HCT116 (cell line): ENCODE data around the gene KBTBD3. TPM values are rescaled to one million over a fixed set of nuclear protein-coding genes. Genes with fewer than 3 reads are reported as not detected.

Experiments used
- ATAC-seq: fragments of 200-7000 bp; cut with Tn5 transposase; 2 replicates; pipeline ENCODE4 v1.9.1; 2020; ENCODE audit warnings: mild to moderate bottlenecking, moderate library complexity
- BruUV-seq: library from RNA; stranded (reverse); fragments of 400-500 nt; replicated peaks from 2 replicates; lab custom pipeline; 2021; lab: Mats Ljungman, UMichigan
- CTCF ChIA-PET: fragments of 300-600 bp; sonication (Branson Sonifier 250); formaldehyde crosslinking; loops from one replicate; lab custom pipeline; 2021; ENCODE audit warnings: antibody characterized with exemption; lab: Charles Lee
- POLR2A ChIA-PET: fragments of 300-600, 350-600 bp; sonication (Branson Sonifier 250); formaldehyde crosslinking; loops from one replicate; lab custom pipeline; 2021; ENCODE audit warnings: antibody characterized with exemption; lab: Charles Lee
- RAD21 ChIA-PET, 2 experiments: fragments of 300-600 bp; sonication (Branson Sonifier 250); formaldehyde crosslinking; loops; one replicate each; lab custom pipeline; 2023; ENCODE audit warnings: low total read pairs in 2 of 2; ENCODE audit not compliant: uncharacterized antibody in 2 of 2, unreplicated experiment in 2 of 2, low non-redundant PET in 1 of 2; lab: Charles Lee
- DNase-seq: peaks from one replicate; pipeline ENCODE4 v3.0.0-alpha.2; 2010; ENCODE audit warnings: low read depth, low spot score
- H2AFZ ChIP-seq: fragments of 200-600 bp; shearing (Covaris generic), sonication (generic); 2 replicates; pipeline ENCODE4 v1.6.1; 2017; ENCODE audit warnings: low read depth, mixed run types, mixed read lengths, antibody characterized with exemption, low read length; ENCODE audit not compliant: poor library complexity, severe bottlenecking
- H3K27ac ChIP-seq: 2 replicates; pipeline ENCODE4 v1.5.1; 2012; ENCODE audit warnings: low read depth, low read length
- H3K27me3 ChIP-seq: fragments of 200-600 bp; sonication (generic); 2 replicates; pipeline ENCODE4 v1.6.1; 2016; ENCODE audit warnings: mixed run types, low read length, mixed read lengths; ENCODE audit not compliant: insufficient read depth
- H3K36me3 ChIP-seq, 2 experiments: fragments of 200-500 bp in 1 of 2; fragments of 200-600 bp in 1 of 2; sonication (Bioruptor generic) in 1 of 2; sonication (generic) in 1 of 2; 2 replicates each; pipeline versions ENCODE4 v1.5.1 to v1.6.1; 2014 to 2016; ENCODE audit warnings: low read length in 2 of 2, inconsistent platforms in 1 of 2, mixed read lengths in 1 of 2, mixed run types in 1 of 2; ENCODE audit not compliant: insufficient read depth in 2 of 2, control insufficient read depth in 1 of 2
- H3K4me1 ChIP-seq, 2 experiments: fragments of 200-600 bp in 1 of 2; sonication (generic) in 1 of 2; 2 replicates each; pipeline versions ENCODE4 v1.5.1 to v1.6.1; 2012 to 2017; ENCODE audit warnings: low read length in 2 of 2, inconsistent platforms in 1 of 2, mild to moderate bottlenecking in 1 of 2, mixed read lengths in 1 of 2, mixed run types in 1 of 2, moderate library complexity in 1 of 2; ENCODE audit not compliant: insufficient read depth in 2 of 2, control insufficient read depth in 1 of 2
- H3K4me2 ChIP-seq: fragments of 200-600 bp; sonication (generic); 2 replicates; pipeline ENCODE4 v1.6.1; 2017; ENCODE audit warnings: mixed run types, low read length, mixed read lengths
- H3K4me3 ChIP-seq, 2 experiments: fragments of 200-600 bp in 1 of 2; sonication (generic) in 1 of 2; replicated peaks in 1 of 2; 2 replicates each; pipeline ENCODE4 v1.5.1; 2011 to 2016; ENCODE audit warnings: low read length in 2 of 2, control low read depth in 1 of 2, low read depth in 1 of 2, mild to moderate bottlenecking in 1 of 2, mixed read lengths in 1 of 2, mixed run types in 1 of 2
- H3K79me2 ChIP-seq: fragments of 200-600 bp; sonication (generic); 2 replicates; pipeline ENCODE4 v1.6.1; 2017; ENCODE audit warnings: mild to moderate bottlenecking, mixed run types, low read length, moderate library complexity, mixed read lengths; ENCODE audit not compliant: insufficient read depth
- H3K9ac ChIP-seq: fragments of 200-600 bp; sonication (generic); 2 replicates; pipeline ENCODE4 v1.6.1; 2016; ENCODE audit warnings: low read length, mixed read lengths
- H3K9me2 ChIP-seq: fragments of 200-600 bp; sonication (generic), shearing (Covaris generic); 2 replicates; pipeline ENCODE4 v1.6.1; 2017; ENCODE audit warnings: mixed run types, mild to moderate bottlenecking, moderate library complexity; ENCODE audit not compliant: insufficient read depth
- H3K9me3 ChIP-seq, 2 experiments: fragments of 200-500 bp in 1 of 2; fragments of 200-600 bp in 1 of 2; sonication (Bioruptor generic) in 1 of 2; sonication (generic) in 1 of 2; 2 replicates each; pipeline ENCODE4 v1.6.1; 2014 to 2017; ENCODE audit warnings: low read length in 2 of 2, mixed read lengths in 2 of 2, inconsistent platforms in 1 of 2, low read depth in 1 of 2, mild to moderate bottlenecking in 1 of 2, mixed run types in 1 of 2, moderate library complexity in 1 of 2; ENCODE audit not compliant: control insufficient read depth in 1 of 2, insufficient read depth in 1 of 2
- H4K20me1 ChIP-seq: fragments of 200-600 bp; sonication (generic), shearing (Covaris generic); 2 replicates; pipeline ENCODE4 v1.6.1; 2017; ENCODE audit warnings: mixed run types, mild to moderate bottlenecking, moderate library complexity; ENCODE audit not compliant: insufficient read depth
- CBX3 ChIP-seq: IDR thresholded peaks from 2 replicates; pipeline ENCODE4 v1.6.1; 2012; ENCODE audit warnings: low read depth
- CEBPB ChIP-seq: IDR thresholded peaks from 2 replicates; pipeline ENCODE4 v1.6.1; 2012; ENCODE audit warnings: low read depth
- CTCF ChIP-seq, 3 experiments: fragments of 200-600 bp in 1 of 3; sonication (generic) in 1 of 3; IDR thresholded peaks in 2 of 3; conservative IDR thresholded peaks in 1 of 3; 2 replicates each; pipeline ENCODE4 v1.5.1; 2012 to 2017; ENCODE audit warnings: low read depth in 2 of 3, low read length in 2 of 3, antibody characterized with exemption in 1 of 3, borderline replicate concordance in 1 of 3, control low read depth in 1 of 3, mild to moderate bottlenecking in 1 of 3, mixed read lengths in 1 of 3, mixed run types in 1 of 3, moderate library complexity in 1 of 3; ENCODE audit not compliant: insufficient read depth in 1 of 3
- EGR1 ChIP-seq: IDR thresholded peaks from 2 replicates; pipeline ENCODE4 v1.6.1; 2012; ENCODE audit warnings: low read depth
- ELF1 ChIP-seq: IDR thresholded peaks from 2 replicates; pipeline ENCODE4 v1.6.1; 2012; ENCODE audit warnings: low read depth, borderline replicate concordance
- EZH2 ChIP-seq: fragments of 200-600 bp; sonication (generic); IDR thresholded peaks from 2 replicates; pipeline ENCODE4 v1.6.1; 2017; ENCODE audit warnings: antibody characterized with exemption, mixed run types
- FOSL1 ChIP-seq: IDR thresholded peaks from 2 replicates; pipeline ENCODE4 v1.6.1; 2012; ENCODE audit warnings: low read depth
- MAX ChIP-seq: IDR thresholded peaks from 2 replicates; pipeline ENCODE4 v1.6.1; 2012
- POLR2A ChIP-seq: IDR thresholded peaks from 2 replicates; pipeline ENCODE4 v1.7.0; 2011; ENCODE audit warnings: borderline replicate concordance; ENCODE audit not compliant: insufficient read depth, insufficient read length; ENCODE audit errors: extremely low read depth
- POLR2AphosphoS5 ChIP-seq: IDR thresholded peaks from 2 replicates; pipeline ENCODE4 v1.6.1; 2011; ENCODE audit warnings: mild to moderate bottlenecking, low read depth, low read length, moderate library complexity
- RAD21 ChIP-seq: IDR thresholded peaks from 2 replicates; pipeline ENCODE4 v1.6.1; 2012; ENCODE audit warnings: low read depth, mild to moderate bottlenecking
- REST ChIP-seq: IDR thresholded peaks from 2 replicates; pipeline ENCODE4 v1.6.1; 2012; ENCODE audit warnings: low read depth
- SP1 ChIP-seq: IDR thresholded peaks from 2 replicates; pipeline ENCODE4 v1.6.1; 2012; ENCODE audit warnings: low read depth
- SRF ChIP-seq: IDR thresholded peaks from 2 replicates; pipeline ENCODE4 v1.6.1; 2012; ENCODE audit warnings: low read depth
- TCF7L2 ChIP-seq: IDR thresholded peaks from 2 replicates; pipeline ENCODE4 v1.7.0; 2011; ENCODE audit warnings: borderline replicate concordance, inconsistent platforms; ENCODE audit not compliant: insufficient read depth, insufficient read length; ENCODE audit errors: extremely low read depth
- YY1 ChIP-seq: IDR thresholded peaks from 2 replicates; pipeline ENCODE4 v1.6.1; 2011; ENCODE audit warnings: low read length, low read depth, moderate library complexity, mild to moderate bottlenecking; ENCODE audit not compliant: insufficient replicate concordance; ENCODE audit errors: extremely low read depth
- ZBTB33 ChIP-seq: IDR thresholded peaks from 2 replicates; pipeline ENCODE4 v1.6.1; 2011; ENCODE audit warnings: mild to moderate bottlenecking, low read length, moderate library complexity; ENCODE audit not compliant: insufficient replicate concordance; ENCODE audit errors: extremely low read depth
- ZFX ChIP-seq: fragments of 450-650 bp; IDR thresholded peaks from 2 replicates; pipeline ENCODE4 v1.6.1; 2017
- ZNF274 ChIP-seq: fragments of 200-500 bp; sonication (Bioruptor generic); IDR thresholded peaks from 2 replicates; pipeline ENCODE4 v1.6.1; 2014; ENCODE audit warnings: mild to moderate bottlenecking, low read depth, low read length, inconsistent platforms
- intact Hi-C: fragments of 100-400 bp; cut with micrococcal nuclease; formaldehyde crosslinking; loops from 2 replicates; pipeline ENCODE4 v1.10.0; 2022
- total RNA-seq: library from RNA; stranded (reverse); gene quantifications from one replicate; pipeline ENCODE4 v1.2.1, GENCODE V29; 2021; ENCODE audit not compliant: unreplicated experiment

The KBTBD3 gene
- total RNA-seq, 1 experiment from 2014 or later: 10.4 TPM

GRCh38 chr11:106086850-106087249 is 9.7 kb upstream of the KBTBD3 start:
- no peaks in the 10 kb centered on the region for H3K4me1 ChIP-seq
- H3K36me3 ChIP-seq: peaks cover 14% of the 10 kb centered on the region in 2 experiments
- H3K27me3 ChIP-seq: no peaks in the 10 kb centered on the region
- ATAC-seq (no peak), DNase-seq (no peak)
- no TSS peak for BruUV-seq
- H4K20me1 ChIP-seq: peaks cover 34% of the 10 kb centered on the region
- TF ChIP-seq EGR1 (no peak), CBX3 (no peak), ZFX (no peak), POLR2A (no peak), CTCF (IDR thresholded peaks at IDR 0.05 in 2 of 3, conservative IDR thresholded peaks at IDR 0.05 in 1 of 3; ENCODE audit: borderline replicate concordance in 1 of 3, insufficient read depth in 1 of 3, low read depth in 2 of 3, low read length in 2 of 3) (no peak), ZNF274 (no peak), FOSL1 (no peak), POLR2AphosphoS5 (no peak), CEBPB (no peak), RAD21 (no peak), MAX (no peak), SRF (no peak), TCF7L2 (no peak), EZH2 (no peak), ELF1 (no peak), REST (no peak), SP1 (no peak), YY1 (no peak), ZBTB33 (no peak)
- ChIA-PET CTCF (interaction anchor here (0.9 to 1.6 kb wide), 2 partner anchors 10 to 69 kb away, joined by 3 to 6 read pairs; partner anchors contain the start of genes AASDHPPT and KBTBD3), RAD21 (no interaction called here), POLR2A (interaction anchor here (0.9 kb wide), 1 partner anchor 10 kb away, joined by 6 read pairs; the partner anchor contains the start of genes AASDHPPT and KBTBD3)
- H3K9me3 ChIP-seq: no peaks in the 10 kb centered on the region
- no peaks in the 10 kb centered on the region for H3K9me2 ChIP-seq
- no peak overlapping the region for H2AFZ ChIP-seq
- no peak overlapping the region for H3K9ac ChIP-seq
- H3K27ac ChIP-seq: no peak overlapping the region
- H3K4me3 ChIP-seq: no peak overlapping the region
- no peak overlapping the region for H3K4me2 ChIP-seq
- intact Hi-C loops: no loop called here
- H3K79me2 ChIP-seq: peaks cover 99% of the 10 kb centered on the region
